Chondrocyte (in vitro differentiated cells): ENCODE measurements around the gene CST7. TPM values are rescaled to one million over a fixed set of nuclear protein-coding genes. Genes with fewer than 3 reads are reported as not detected.

ENCODE experiments used
- total RNA-seq: library from RNA; stranded (reverse); gene quantifications from 3 replicates; pipeline ENCODE4 v1.2.1, GENCODE V29; 2021

Gene CST7
- total RNA-seq, 1 donor from 2014 or later, result not detected

Other genes starting within 250 kb of the CST7 start
- 77.7 to 82.2 TPM (median 79.9 TPM) in 3 replicates for gene APMAP, start 43.5 kb downstream of the CST7 start, total RNA-seq
- 1.5 to 5.5 TPM (median 5.5 TPM) in 3 replicates for gene ACSS1, start 108.9 kb downstream of the CST7 start, total RNA-seq
- not detected in 3 replicates for gene VSX1, start 132.9 kb downstream of the CST7 start, total RNA-seq
- 42.2 to 53.5 TPM (median 50.3 TPM) in 3 replicates for gene ENTPD6, start 246.4 kb downstream of the CST7 start, total RNA-seq